ENCODE results near the gene RABGAP1L.

Gene RABGAP1L

DNA sequence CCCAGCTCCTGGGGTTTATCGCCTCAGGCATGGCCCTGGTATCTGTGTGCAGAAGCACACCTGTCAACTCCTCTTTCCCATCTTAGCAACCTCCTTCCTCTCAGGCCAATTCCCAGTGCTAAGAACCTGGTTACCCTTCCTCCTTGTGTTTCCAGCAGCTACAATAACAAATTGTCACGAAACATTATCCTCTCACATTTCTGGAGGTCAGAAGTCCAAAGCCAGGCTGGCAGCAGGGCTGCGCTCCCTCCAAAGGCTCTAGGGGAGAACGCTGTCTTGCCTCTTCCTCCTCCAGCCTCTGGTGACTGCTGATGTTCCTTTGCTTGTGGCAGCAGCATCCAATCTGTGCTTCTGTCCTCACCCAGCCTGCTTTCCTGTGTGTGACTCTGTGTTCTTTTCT lies 874.6 kb downstream of the RABGAP1L start:
- no peak for TF ChIP-seq EZH2phosphoT487 (IDR thresholded peaks at IDR 0.05; ENCODE audit: low read depth)
- no peak for TF ChIP-seq CTCF (IDR thresholded peaks at IDR 0.05; ENCODE audit: low read depth, low read length)

DNA sequence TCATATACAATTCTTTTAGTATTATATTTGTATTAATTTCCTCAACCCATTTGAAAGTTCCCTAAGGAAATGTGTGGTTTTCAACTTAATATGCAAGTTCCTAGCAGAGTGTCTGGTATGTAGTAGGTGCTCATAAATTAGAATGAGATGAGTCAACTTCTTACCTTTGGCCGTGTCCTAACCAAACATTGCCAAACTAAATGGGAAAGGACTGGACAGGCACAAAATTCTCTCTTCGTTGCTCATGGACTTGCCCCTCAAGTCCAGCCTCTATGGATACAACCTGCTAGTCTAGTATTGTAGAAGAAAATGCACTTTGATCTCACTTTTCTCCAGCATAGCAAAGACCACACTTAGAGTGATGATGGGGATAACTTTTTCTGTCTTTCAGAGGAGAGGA lies 875.5 kb downstream of the RABGAP1L start:
- no peaks in the 10 kb centered on the region; the same call in 1 of the 2 replicates for H3K27me3 ChIP-seq (ENCODE audit: low read depth, low read length)
- no peak for TF ChIP-seq EZH2phosphoT487 (IDR thresholded peaks at IDR 0.05; ENCODE audit: low read depth)
- TF ChIP-seq CTCF (IDR thresholded peaks at IDR 0.05; ENCODE audit: low read depth, low read length) = no peak
- H3K4me1 ChIP-seq (ENCODE audit: low read length) = no peaks in the 10 kb centered on the region
- H2AFZ ChIP-seq (ENCODE audit: low read depth, low read length) = no peak overlapping the region
- H3K27ac ChIP-seq (ENCODE audit: low read length) = no peak overlapping the region
- H3K9me3 ChIP-seq (ENCODE audit: insufficient read depth, low read length) = no peaks in the 10 kb centered on the region
- H3K36me3 ChIP-seq (replicated peaks; ENCODE audit: low read depth, low read length) = no peaks in the 10 kb centered on the region
- no peak overlapping the region for H3K4me3 ChIP-seq (ENCODE audit: low read length)
- H3K4me2 ChIP-seq (ENCODE audit: low read length) = no peak overlapping the region
- no peaks in the 10 kb centered on the region for H4K20me1 ChIP-seq (ENCODE audit: insufficient read depth, low read length)
- no peak overlapping the region for H3K9ac ChIP-seq (ENCODE audit: low read length)
- H3K79me2 ChIP-seq (ENCODE audit: low read length) = no peaks in the 10 kb centered on the region

More for the DNA sequence above, 874.6 kb downstream of the RABGAP1L start:
- Histone ChIP-seq H3K4me1 (ENCODE audit: low read length) (peaks cover 7% of the 10 kb centered on the region), H3K9me3 (ENCODE audit: insufficient read depth, low read length) (no peaks in the 10 kb centered on the region), H4K20me1 (ENCODE audit: insufficient read depth, low read length) (no peaks in the 10 kb centered on the region), H3K36me3 (replicated peaks; ENCODE audit: low read depth, low read length) (no peaks in the 10 kb centered on the region), H3K4me2 (ENCODE audit: low read length) (no peak overlapping the region), H2AFZ (ENCODE audit: low read depth, low read length) (no peak overlapping the region), H3K27ac (ENCODE audit: low read length) (no peak overlapping the region), H3K27me3 (ENCODE audit: low read depth, low read length) (no peaks in the 10 kb centered on the region; the same call in 1 of the 2 replicates), H3K4me3 (ENCODE audit: low read length) (no peak overlapping the region), H3K79me2 (ENCODE audit: low read length) (no peaks in the 10 kb centered on the region), H3K9ac (ENCODE audit: low read length) (no peak overlapping the region)

DNA sequence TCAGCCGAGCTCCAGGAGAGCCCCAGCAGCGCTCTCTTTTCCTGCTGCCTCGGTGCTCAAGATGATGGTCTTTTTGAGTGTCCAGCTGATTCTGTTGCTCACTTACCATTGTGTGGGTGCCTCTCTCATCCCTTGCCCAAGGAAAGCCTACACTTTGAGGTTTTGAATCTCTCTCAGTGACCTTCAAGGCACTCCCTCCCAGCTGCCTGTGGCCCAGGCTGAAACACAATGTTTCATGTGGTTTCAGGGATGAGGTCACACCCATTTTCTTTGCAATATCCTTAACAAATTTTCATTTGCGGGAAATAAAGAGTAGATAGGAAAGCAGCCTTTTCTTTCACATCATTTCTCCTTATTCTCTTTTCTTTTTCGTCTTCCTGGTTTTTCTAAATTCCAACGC lies 876.5 kb downstream of the RABGAP1L start:
- H3K79me2 ChIP-seq (ENCODE audit: low read length) = no peaks in the 10 kb centered on the region
- H3K4me1 ChIP-seq (ENCODE audit: low read length) = no peaks in the 10 kb centered on the region
- no peaks in the 10 kb centered on the region for H3K9me3 ChIP-seq (ENCODE audit: insufficient read depth, low read length)
- TF ChIP-seq EZH2phosphoT487 (IDR thresholded peaks at IDR 0.05; ENCODE audit: low read depth) (no peak), CTCF (IDR thresholded peaks at IDR 0.05; ENCODE audit: low read depth, low read length) (no peak)
- no peaks in the 10 kb centered on the region for H3K36me3 ChIP-seq (replicated peaks; ENCODE audit: low read depth, low read length)
- no peaks in the 10 kb centered on the region; the same call in 1 of the 2 replicates for H3K27me3 ChIP-seq (ENCODE audit: low read depth, low read length)
- no peak overlapping the region for H3K9ac ChIP-seq (ENCODE audit: low read length)
- H3K4me2 ChIP-seq (ENCODE audit: low read length) = no peak overlapping the region
- no peak overlapping the region for H3K27ac ChIP-seq (ENCODE audit: low read length)
- no peak overlapping the region for H2AFZ ChIP-seq (ENCODE audit: low read depth, low read length)
- no peak overlapping the region for H3K4me3 ChIP-seq (ENCODE audit: low read length)
- H4K20me1 ChIP-seq (ENCODE audit: insufficient read depth, low read length) = no peaks in the 10 kb centered on the region

GRCh38 chr1:175036476-175036875 lies 877.2 kb downstream of the RABGAP1L start:
- H4K20me1 ChIP-seq (ENCODE audit: insufficient read depth, low read length) = no peaks in the 10 kb centered on the region
- no peak overlapping the region for H3K9ac ChIP-seq (ENCODE audit: low read length)
- H3K9me3 ChIP-seq (ENCODE audit: insufficient read depth, low read length) = no peaks in the 10 kb centered on the region
- H3K79me2 ChIP-seq (ENCODE audit: low read length) = no peaks in the 10 kb centered on the region
- no peak overlapping the region for H3K4me2 ChIP-seq (ENCODE audit: low read length)
- H3K36me3 ChIP-seq (replicated peaks; ENCODE audit: low read depth, low read length) = no peaks in the 10 kb centered on the region
- H3K4me3 ChIP-seq (ENCODE audit: low read length) = no peak overlapping the region
- no peaks in the 10 kb centered on the region for H3K4me1 ChIP-seq (ENCODE audit: low read length)
- TF ChIP-seq EZH2phosphoT487 (IDR thresholded peaks at IDR 0.05; ENCODE audit: low read depth) (no peak), CTCF (IDR thresholded peaks at IDR 0.05; ENCODE audit: low read depth, low read length) (no peak)
- no peak overlapping the region for H3K27ac ChIP-seq (ENCODE audit: low read length)
- no peak overlapping the region for H2AFZ ChIP-seq (ENCODE audit: low read depth, low read length)
- no peaks in the 10 kb centered on the region; the same call in 1 of the 2 replicates for H3K27me3 ChIP-seq (ENCODE audit: low read depth, low read length)
